ENCODE measurements around the gene LHX1. TPM values are rescaled to one million over a fixed set of nuclear protein-coding genes. Genes with fewer than 3 reads are reported as not detected.

Gene LHX1
- total and polyA plus RNA-seq, 10 of the 15 experiments (the other 5 are each of a cell fraction or from before 2014, with no cell fraction given): not detected

DNA sequence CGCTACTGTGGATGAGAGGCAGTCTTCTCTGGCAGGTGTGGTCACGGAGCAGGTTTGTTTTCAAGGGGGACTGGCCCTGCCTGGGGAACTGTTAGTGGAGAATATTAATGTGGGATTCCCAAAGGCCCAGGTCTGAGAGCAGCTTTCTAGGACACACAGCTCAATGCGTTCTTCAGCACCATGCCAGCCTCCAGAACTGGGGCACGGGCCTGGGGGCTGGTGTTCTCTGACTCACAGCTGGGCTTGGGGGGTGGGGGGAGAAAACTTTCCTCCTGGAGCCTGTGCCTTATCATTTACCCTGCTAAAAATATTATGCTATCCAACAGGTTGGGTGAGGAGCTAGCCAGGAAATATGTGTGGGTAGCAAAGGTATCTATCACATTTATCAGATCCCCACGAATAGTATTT is 13.5 kb upstream of the LHX1 start:
- no peaks in the 10 kb centered on the region for H4K20me1 ChIP-seq (ENCODE audit: control insufficient read depth, insufficient read depth)
- FAIRE-seq (no peak), DNase-seq (ENCODE audit: low read depth, low spot score) (no peak), ATAC-seq (no peak)
- H3K79me2 ChIP-seq (ENCODE audit: control insufficient read depth, insufficient read depth, low read length): no peaks in the 10 kb centered on the region
- no peak overlapping the region for H3K4me2 ChIP-seq (ENCODE audit: control insufficient read depth, insufficient read depth)
- ChIA-PET RAD21 (ENCODE audit: unreplicated experiment) (no interaction called here), SMC1A (ENCODE audit: uncharacterized antibody, unreplicated experiment) (interaction anchor here (1.7 kb wide), 1 partner anchor 32 kb away, joined by 3 read pairs; no protein-coding TSS in a partner anchor), CTCF (no interaction called here), POLR2A (interaction anchor here (0.6 kb wide), 1 partner anchor 103 kb away, joined by 5 read pairs; no protein-coding TSS in a partner anchor)
- H3K36me3 ChIP-seq (ENCODE audit: control insufficient read depth in 2 of 2, insufficient read depth in 2 of 2, low read length in 1 of 2): no peaks in the 10 kb centered on the region
- no peak overlapping the region for H2AFZ ChIP-seq (ENCODE audit: control insufficient read depth, low read depth, low read length)
- peaks cover 0 to 3% of the 10 kb centered on the region in 2 experiments; a peak in 2 of 4 replicates for H3K27me3 ChIP-seq (replicated peaks in 1 of 2; ENCODE audit: control insufficient read depth in 2 of 2, insufficient read depth in 2 of 2, low read length in 1 of 2)
- TF ChIP-seq, protein P1, sequence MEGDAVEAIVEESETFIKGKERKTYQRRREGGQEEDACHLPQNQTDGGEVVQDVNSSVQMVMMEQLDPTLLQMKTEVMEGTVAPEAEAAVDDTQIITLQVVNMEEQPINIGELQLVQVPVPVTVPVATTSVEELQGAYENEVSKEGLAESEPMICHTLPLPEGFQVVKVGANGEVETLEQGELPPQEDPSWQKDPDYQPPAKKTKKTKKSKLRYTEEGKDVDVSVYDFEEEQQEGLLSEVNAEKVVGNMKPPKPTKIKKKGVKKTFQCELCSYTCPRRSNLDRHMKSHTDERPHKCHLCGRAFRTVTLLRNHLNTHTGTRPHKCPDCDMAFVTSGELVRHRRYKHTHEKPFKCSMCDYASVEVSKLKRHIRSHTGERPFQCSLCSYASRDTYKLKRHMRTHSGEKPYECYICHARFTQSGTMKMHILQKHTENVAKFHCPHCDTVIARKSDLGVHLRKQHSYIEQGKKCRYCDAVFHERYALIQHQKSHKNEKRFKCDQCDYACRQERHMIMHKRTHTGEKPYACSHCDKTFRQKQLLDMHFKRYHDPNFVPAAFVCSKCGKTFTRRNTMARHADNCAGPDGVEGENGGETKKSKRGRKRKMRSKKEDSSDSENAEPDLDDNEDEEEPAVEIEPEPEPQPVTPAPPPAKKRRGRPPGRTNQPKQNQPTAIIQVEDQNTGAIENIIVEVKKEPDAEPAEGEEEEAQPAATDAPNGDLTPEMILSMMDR (IDR thresholded peaks at IDR 0.05 in 2 of 3, conservative IDR thresholded peaks at IDR 0.05 in 1 of 3; ENCODE audit: control insufficient read depth in 2 of 3, extremely low read depth in 1 of 3, insufficient read depth in 1 of 3, low read depth in 3 of 3, low read length in 3 of 3): no peak
- TF ChIP-seq RELA (IDR thresholded peaks at IDR 0.05; ENCODE audit: borderline replicate concordance, partially characterized antibody) (no peak), ZNF217 (IDR thresholded peaks at IDR 0.05) (no peak), ZNF384 (IDR thresholded peaks at IDR 0.05; ENCODE audit: borderline replicate concordance, low read depth, low read length) (no peak)
- TF ChIP-seq, protein P2, sequence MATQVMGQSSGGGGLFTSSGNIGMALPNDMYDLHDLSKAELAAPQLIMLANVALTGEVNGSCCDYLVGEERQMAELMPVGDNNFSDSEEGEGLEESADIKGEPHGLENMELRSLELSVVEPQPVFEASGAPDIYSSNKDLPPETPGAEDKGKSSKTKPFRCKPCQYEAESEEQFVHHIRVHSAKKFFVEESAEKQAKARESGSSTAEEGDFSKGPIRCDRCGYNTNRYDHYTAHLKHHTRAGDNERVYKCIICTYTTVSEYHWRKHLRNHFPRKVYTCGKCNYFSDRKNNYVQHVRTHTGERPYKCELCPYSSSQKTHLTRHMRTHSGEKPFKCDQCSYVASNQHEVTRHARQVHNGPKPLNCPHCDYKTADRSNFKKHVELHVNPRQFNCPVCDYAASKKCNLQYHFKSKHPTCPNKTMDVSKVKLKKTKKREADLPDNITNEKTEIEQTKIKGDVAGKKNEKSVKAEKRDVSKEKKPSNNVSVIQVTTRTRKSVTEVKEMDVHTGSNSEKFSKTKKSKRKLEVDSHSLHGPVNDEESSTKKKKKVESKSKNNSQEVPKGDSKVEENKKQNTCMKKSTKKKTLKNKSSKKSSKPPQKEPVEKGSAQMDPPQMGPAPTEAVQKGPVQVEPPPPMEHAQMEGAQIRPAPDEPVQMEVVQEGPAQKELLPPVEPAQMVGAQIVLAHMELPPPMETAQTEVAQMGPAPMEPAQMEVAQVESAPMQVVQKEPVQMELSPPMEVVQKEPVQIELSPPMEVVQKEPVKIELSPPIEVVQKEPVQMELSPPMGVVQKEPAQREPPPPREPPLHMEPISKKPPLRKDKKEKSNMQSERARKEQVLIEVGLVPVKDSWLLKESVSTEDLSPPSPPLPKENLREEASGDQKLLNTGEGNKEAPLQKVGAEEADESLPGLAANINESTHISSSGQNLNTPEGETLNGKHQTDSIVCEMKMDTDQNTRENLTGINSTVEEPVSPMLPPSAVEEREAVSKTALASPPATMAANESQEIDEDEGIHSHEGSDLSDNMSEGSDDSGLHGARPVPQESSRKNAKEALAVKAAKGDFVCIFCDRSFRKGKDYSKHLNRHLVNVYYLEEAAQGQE (IDR thresholded peaks at IDR 0.05; ENCODE audit: low read depth, low read length): no peak
- in situ Hi-C loops (cut with MboI): no loop called here
- no peak overlapping the region for H3K27ac ChIP-seq (ENCODE audit: control insufficient read depth, insufficient read depth)
- H3K9me3 ChIP-seq (replicated peaks; ENCODE audit: control insufficient read depth, insufficient read depth, low read length): no peaks in the 10 kb centered on the region
- H3K4me3 ChIP-seq: no peak overlapping the region
- no TSS peak for BruUV-seq (replicated peaks)
- no peak overlapping the region for H3K9ac ChIP-seq (ENCODE audit: control insufficient read depth, insufficient read depth, low read length)
- peaks cover 8% of the 10 kb centered on the region for H3K4me1 ChIP-seq (ENCODE audit: control insufficient read depth, insufficient read depth, low read length)
- WGBS (ENCODE audit: insufficient coverage, insufficient replicate concordance, low lambda C conversion rate, missing lambda C conversion rate): 44% methylated on average over 5 of the region's 5 CpGs
- intact Hi-C loops (cut with micrococcal nuclease; ENCODE audit: unreplicated experiment): no loop called here

Measured in GM12878 (cell line).